Stimulated activated CD4-positive, alpha-beta T cell treated with anti-CD3 and anti-CD28 coated beads, TNF-alpha, amount 100 ng/mL, for 4 hours (primary cell): ENCODE measurements around the gene NFASC.

Experiments
- DNase-seq, 3 experiments: peaks; one replicate each; pipeline ENCODE4 v3.0.0-alpha.2; 2020; ENCODE audit warnings: low read depth in 3 of 3

NFASC gene

DNA sequence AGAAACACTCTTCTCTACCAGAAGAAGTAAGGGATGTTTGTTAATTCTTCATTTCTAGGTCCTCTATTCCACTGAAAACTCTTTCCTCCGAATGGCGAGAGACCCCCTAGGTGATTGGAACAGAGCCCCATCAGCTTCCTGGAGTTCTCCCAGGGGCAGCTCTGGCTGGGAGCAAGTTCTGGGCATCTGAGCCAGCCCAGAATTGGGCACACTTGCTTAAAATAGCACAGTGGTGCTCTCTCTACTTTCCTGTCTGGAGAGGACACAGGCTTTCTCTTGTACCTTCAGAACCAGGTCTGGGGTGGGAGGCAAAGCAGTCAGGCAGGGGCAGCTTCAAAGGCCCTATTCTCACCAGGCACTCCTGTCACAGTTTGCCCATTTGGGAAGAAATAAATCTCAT lies 89.2 kb downstream of the NFASC start:
- DNase-seq = no peak

DNA sequence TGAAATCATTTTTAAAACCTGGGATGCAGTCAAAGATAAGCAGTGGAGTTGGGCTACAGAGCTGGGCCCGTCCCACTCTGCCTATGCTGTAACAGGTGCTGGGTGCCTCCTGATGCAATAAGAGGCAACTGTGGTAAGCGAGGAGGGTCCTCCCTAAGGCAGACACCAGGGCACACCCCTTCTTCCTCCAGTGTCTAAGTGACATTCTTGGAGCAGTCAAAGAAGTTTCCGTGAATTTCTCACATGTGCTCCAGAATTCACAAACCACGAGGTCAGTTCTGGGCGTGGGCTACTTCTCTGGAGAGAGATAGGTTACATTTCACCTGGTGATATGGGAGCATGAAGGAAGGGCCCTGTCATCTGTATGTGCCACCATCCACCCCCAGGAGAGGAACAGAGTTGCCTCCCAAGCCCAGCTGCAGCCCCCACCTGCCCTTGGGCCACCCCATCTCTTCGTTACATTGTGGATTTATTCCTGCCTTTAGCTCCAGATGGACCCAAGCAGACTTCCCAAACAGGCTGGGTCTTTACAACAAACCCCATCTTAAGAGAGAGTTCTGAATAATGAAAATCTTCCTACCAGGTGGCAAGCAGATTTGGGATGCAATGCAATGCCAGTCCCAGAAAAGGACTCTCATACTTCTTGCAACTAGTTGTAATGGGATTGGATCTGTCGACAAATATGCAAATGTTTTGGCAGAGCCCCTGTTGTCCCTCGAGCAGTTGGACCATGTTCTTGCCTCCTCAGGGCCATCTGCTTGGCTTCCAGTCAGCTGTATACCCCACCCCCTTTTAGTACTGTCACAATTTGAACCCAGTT lies 89.9 kb downstream of the NFASC start:
- DNase-seq = no peak

DNA sequence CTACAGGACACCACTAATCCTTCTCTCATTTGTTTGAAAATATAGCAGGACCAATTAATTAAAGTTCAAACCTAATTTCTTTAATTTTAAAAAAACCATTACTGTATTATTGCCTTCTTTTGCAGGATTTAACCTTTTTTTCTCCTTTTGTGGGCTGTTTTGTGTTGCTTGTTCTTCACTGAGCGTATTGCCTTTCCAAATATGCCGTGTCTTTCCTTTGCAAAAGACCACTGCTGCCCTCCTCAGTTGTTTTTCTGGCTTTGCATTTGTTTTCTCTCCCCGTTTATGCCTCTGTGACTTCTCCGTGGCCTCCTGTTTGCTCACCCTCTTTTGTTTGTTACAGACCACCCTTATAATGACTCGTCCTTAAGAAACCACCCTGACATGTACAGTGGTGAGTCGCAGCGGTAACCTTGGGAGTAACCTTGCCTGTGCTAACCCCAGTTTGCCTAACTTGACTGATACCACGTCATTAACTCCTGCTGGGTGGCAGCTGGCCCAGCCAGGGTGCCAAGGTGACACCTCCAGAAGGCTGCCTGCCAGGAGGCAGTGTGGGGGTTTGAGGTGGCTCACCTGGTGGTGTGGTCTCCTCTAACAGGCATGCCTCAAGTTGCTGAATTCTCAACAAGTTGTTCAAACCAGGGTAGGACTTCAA lies 91.2 kb downstream of the NFASC start:
- no peak for DNase-seq

DNA sequence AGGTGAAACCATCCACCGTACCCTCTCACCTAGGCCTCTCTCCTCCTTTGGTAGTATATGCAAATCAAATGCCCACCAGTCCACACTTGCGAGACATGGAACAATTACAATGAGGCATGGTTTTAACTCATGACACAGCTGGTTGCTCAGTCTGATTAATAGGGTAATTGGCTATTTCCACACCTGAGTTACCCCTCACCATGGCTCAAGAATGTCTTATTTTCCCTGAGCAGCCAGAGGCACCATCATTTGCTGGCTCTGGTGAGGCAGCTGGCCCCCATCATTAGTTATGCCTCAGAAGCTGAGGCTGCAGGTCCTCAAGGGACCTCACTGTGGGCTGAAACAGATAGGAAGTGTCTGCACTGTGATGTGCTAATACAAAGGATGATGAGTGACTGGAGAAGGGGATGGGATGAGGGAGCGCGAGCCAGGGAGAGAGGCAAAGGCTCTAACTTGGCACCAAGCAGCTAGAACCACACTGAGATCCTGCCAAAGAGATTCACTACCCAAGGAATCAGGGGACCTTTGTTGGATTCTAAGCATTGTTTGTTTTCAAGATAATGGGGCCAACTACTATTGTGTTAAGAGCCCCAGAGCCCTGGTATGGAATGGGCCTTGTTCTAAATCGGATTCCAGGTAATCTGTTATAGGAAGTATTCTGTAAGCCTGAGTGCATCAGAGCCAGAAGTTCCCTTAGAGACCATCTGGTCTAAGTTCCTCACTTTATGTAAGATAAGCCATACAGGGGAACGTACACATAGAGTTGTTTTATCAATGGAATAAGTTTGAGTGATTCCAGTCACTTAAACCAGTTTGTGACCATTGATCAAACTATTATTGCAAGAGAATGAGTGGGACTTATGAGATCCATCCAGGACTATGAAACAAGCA lies 92.3 kb downstream of the NFASC start:
- no peak for DNase-seq

DNA sequence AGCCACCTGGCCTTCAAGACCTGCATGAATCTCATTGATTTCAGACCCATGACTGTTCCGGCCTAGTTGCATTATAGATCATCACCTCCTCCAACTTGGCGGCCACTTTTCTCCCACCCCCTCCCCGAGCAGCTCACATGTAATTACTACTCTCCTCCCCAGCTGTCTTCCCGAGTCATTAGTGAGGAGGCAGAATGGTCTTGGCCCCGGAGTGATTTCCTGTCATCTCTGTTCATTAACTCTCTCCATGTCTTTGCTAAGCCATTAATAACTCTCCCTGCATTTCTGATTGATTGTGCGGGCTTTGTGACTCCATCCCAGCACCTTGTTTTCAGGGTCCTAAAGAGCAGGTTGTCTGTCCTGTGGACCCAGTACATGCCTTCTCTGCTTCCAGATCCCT lies 96.8 kb downstream of the NFASC start:
- no peak for DNase-seq

DNA sequence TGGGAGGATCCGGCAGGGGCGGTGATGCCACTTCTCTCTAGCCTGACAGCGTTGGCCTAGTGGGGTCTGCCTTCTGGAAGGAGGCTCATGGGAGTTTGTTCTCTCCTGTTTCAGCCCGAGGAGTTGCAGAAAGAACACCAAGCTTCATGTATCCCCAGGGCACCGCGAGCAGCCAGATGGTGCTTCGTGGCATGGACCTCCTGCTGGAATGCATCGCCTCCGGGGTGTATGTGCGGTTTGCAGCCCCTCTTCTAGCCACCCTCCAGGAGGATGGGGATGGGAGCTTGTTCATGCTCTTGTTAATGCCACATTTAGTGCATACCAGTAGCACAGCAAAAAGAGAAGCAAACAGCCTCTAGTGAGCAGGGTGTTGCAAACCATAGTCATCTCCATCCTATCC lies 97.5 kb downstream of the NFASC start:
- DNase-seq = no peak

DNA sequence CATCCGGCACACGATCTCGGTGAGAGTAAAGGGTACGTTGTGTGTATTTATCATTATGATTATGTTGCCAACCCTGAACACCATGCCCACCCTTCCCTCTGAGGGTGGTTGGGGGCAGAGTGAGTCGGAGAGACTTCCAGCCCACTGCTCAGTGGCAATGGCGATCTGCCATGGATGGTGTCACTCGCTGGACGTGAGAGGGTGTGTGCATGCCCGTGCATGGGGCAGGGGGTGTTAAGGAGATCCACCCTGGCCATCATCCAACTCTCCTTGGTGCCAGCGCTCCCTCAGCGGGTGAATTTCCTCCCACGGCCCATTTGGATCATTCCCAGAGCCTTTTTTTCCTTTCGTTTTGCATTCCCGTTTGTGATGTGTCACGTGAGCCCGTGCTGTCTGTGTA lies 98.3 kb downstream of the NFASC start:
- no peak for DNase-seq

DNA sequence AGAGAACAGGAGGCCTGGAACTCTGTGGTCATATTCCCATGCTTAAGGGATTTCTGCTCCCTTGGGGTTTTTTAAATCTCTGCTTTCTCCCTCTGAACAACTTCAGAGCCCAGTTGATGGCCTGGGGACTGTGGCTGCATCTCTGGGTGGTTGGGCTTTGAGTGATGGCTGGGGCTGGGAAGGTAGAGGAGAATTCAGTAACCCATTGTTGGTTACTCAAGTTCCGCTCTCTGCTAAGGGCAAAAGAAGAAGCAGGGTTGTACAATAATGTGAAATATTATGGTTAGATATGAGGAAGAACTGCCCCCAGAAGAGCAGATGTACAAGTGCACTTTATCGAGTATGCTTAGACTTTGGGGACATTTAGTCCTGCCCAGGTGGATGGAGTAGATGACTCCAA lies 100.3 kb downstream of the NFASC start:
- no peak for DNase-seq

DNA sequence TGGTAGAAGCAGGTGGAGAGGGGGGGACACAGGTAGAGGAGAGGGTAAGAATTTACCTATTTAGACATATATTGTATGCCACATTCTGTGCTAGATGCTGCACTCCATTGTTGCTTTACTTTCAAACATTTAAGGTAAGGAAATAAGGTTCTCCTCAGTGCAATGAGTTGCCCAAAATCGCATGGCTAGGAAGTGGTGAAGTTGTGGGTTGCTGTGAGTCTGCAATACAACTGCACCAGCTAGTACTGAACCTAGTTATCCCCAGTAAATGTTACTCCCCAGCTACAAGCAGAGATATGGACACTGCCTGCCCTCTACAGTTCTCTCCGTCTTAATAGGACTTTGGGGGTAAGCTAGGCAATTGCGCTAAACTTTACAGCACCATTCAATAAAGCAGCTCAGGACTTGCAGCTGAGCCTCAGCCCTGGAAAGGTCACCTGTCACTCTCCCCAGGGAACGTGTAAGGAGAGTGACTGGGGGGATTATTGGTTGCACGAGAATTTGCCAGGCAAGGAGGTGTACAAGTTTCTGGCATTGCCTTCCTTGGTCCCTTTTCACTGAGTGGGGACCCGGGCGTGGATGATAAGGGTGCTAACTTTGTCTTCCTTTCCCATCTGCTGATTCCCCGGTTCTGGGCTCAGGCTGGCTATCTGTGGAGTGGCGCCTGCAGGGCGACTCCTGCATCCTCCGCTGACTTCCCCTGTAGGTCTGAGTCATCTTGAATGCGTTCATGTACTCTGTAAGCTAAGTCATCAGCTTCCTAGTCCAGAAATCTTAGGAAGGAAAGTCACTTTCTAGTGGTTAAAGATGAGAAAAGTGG lies 101.1 kb downstream of the NFASC start:
- DNase-seq = no peak

DNA sequence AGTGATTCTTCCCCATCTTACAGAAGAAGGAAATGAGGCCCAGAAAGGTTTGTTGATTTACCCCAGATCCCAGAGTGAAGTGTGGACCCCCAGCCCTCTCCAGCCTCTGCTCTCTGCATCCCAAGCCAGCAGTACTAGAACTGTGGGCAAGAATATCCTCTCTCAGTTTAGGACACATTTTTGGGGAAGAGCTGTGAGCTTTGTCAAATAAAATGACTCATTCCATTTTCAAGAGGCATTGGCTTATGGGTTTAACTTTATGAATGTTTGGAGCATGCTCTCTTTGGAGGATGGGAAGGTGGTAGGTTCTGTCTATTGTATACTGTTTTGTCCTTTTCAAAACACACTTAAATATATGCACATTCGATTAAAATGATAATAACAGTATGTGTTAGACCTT lies 101.8 kb downstream of the NFASC start:
- no peak for DNase-seq

DNA sequence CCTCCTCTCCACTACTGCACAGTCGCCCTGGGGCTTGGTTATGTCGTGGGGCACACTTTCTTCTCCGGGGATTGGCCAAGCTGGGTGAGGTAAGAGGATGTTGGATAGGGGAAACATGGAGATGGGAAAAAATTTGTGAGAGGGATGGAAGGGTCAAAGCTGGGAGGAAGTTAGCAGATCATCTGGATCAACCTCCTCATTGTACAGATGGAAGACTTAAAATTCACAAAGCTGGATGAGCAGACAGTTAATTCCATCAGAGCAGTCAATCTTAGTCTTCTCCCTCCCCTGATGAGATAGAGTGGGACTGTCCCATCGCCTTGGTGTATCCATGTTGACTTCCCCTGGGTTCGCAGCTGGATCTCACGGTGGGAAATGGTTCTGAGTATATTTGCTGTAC lies 102.8 kb downstream of the NFASC start:
- DNase-seq = no peak

DNA sequence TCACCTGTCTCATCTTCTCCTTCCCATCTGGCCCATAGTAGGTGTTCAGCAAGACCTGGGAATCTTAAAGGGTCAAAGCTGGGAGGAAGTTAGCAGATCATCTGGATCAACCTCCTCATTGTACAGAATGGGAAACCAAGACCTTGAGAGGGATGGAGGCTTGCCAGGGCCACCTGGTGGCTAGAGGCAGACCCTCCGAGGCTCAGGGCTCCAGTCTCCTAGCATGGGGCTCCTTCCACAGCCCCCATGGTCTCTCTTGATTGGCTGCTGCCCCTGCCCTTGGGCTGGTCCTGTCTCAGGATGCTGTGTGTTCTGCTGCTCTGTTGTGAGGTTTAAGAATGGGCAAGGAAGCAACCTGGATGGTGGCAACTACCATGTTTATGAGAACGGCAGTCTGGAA lies 103.7 kb downstream of the NFASC start:
- no peak for DNase-seq

DNA sequence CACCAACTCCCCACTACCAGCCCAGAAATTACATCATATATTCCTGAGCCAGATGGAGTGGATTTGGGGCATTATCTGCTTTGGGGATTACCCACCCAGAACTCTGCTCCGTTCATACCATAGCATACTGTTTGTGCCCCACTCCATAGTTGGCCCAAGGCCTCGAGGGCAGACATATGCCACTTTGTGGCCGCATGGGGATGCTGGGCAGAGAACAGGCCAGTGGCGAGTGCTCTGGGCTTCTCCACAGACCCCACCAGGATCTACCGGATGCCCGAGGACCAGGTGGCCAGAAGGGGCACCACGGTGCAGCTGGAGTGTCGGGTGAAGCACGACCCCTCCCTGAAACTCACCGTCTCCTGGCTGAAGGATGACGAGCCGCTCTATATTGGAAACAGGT lies 104.4 kb downstream of the NFASC start:
- no peak for DNase-seq

DNA sequence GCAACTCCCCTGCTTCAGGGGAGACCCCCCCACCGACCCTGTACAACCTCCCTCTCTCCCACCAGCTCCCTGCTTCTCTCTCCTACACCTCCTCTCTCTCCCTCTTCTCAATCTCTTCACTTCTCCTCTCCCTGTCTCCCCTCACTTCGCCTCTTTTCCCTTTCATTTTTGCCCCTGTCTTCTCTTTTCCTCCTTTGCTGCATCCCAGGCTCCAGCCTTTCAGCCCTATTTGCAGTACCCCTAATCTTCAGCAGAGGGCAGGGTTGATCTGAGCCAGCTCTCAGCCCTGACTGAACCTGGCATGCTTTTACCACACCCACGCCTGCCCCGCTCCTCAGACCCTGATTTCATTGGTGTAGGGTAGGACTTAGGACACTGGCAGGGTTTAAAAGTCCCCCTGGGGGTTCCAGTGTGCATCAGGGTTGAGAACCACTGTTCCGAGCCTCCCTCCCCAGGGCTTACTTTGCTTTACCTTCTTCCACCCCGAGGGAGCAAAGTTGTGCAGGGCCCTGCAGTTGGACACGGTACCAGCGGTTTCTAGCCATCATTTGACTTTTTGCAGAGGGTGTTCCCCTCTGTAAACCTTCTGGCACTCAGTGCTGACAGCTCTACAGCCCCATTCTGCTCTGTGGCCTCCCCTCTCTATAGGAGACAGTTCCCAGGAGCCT lies 105.0 kb downstream of the NFASC start:
- DNase-seq = peak; percentile 15 to 19 (median 18)

DNA sequence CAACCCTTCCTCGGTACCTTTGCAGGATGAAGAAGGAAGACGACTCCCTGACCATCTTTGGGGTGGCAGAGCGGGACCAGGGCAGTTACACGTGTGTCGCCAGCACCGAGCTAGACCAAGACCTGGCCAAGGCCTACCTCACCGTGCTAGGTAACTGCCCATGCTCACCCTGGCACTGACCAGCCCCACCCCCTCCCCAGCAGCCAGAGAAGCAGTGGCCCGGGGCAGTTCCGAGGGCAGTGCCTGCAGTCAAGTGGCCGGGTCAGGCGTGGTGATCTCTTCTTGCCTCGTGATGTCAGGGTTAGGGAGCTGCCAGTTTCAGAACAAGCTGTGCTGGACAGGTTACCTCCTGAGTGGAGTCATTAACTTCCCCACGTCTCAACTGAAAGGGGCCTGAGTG lies 106.0 kb downstream of the NFASC start:
- DNase-seq = no peak

DNA sequence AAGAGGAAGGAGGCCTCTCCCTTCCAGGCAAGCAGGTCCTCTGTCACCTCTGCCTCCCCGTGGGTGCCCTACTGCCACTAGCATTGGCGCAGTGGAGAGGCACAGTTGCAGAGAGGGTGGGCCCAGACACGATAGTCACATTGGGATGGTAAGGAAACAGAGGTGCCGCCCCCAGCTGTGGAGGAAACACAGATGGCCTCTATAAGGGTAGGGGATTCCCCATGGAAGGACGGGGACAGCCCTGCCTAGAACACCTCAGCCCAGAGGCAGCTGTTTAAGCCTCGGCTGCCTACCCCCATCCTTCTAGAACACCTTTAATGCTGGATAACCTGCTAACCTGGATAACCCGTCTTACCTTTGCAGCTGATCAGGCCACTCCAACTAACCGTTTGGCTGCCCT lies 106.7 kb downstream of the NFASC start:
- no peak for DNase-seq

DNA sequence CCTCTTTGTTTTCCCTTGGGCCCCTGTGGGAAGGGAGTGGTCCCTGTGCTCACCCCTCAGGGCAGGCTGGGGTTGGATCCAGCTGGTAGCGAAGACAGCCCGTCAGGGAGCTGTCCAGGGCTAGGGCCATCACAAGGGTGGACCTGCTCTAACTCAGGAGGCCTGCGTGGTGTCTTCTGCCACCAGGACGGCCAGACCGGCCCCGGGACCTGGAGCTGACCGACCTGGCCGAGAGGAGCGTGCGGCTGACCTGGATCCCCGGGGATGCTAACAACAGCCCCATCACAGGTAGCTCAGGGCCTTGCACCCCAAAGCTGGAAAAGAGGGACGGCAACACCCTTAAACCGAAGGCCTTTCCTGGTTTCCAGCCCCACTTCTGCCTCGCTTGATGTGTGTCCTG lies 108.1 kb downstream of the NFASC start:
- no peak for DNase-seq

DNA sequence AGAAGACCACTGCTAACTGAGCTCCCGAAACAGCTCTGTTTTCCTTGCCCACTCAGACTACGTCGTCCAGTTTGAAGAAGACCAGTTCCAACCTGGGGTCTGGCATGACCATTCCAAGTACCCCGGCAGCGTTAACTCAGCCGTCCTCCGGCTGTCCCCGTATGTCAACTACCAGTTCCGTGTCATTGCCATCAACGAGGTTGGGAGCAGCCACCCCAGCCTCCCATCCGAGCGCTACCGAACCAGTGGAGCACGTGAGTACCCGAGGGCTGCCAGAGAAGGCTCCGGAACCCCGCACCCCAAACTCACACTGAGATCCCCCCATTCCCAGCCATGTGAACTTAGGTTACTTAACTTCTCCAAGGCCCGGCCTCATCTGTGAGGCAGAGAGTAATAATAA lies 108.6 kb downstream of the NFASC start:
- no peak for DNase-seq

DNA sequence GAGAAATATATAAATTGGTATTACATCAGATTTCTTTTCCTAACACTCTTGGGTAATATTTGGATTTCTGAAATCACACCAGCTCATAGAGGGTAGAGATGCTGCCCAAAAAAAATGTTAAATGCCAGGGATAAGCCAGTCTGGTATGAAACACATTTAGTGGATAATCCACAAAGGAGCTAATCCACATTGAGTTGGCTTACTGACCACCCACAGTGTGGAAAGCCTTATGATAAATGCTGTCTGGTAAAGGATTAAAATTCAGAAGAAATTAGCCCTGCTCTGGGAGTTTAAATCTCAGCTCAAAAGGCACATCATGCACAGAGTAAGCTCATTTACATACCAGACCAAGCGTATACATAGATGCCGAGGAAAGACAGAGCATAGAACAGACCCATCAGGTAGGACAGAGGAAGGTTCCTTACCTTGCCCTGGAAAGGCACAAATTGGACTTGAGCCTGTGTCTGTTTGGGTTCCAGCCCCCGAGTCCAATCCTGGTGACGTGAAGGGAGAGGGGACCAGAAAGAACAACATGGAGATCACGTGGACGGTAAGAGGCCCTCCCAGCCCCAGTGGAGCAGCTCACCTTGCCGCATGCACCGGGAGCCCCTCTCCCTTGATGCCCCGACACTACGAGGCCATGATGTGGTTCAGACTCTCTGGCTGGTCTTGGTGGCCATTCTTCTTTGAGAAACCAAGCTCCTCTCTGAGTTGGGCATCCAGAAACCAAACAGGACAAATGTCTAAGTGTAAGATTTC lies 109.4 kb downstream of the NFASC start:
- no peak for DNase-seq

DNA sequence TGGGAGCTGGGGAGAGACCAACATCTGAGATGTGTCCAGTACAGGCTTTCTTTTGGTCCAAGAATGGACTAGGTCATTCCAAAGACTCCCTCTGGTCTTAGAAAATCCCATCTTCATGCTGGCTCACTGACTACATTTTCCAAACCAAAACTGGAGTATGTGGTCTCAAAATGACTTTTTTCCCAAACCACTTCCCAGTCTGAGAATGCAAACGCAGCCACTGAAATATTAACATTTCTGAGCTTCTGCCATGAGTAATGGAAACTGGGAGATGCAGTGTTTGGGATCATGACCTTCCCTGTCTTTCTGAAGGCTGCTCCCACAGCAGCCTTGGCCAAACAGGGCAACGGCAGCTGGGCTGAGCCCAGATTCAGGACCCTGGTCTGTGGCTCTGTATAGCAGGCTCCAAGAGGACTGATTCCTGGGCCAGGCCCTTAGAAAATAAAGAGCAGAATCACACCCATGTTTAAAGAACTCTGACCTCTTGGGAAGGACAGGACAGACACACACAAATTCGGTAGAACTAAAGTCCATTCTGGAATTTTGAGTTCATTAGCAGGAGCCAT lies 110.3 kb downstream of the NFASC start:
- DNase-seq = no peak
